ENCODE measurements around the gene DDIT4. TPM values are rescaled to one million over a fixed set of nuclear protein-coding genes. Genes with fewer than 3 reads are reported as not detected.

DDIT4 gene
- total RNA-seq, 1 experiment from 2014 or later = 872 TPM

DNA sequence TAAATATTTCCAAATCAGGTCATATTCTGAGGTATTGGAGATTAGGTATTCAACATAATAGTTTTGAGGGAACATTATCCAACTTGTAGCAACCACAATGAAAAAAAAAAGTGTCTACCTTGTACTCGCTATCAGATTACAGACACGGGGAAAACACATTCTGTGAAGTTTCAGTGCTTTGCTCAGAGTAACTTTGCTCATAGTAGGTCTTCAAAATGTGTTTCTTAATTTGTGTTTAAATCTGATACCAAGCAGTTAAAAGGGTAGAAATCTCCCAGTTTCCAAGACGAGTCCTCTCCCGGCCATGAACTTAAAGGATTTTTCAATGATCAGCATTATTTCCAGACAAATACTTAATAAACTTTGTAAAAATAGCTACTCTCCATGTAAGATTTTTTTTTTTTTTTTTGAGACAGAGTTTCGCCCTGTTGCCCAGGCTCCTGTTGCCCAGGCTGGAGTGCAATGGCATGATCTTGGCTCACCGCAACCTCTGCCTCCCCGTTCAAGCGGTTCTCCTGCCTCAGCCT, 39.2 kb downstream of the DDIT4 start:
- CTCF ChIA-PET = interaction anchor here (1.2 kb wide), 1 partner anchor 12 kb away, joined by 3 read pairs; no protein-coding TSS in a partner anchor
- peaks cover 42% of the 10 kb centered on the region for H3K4me1 Mint-ChIP-seq (ENCODE audit: insufficient read depth, unreplicated experiment)
- no peaks in the 10 kb centered on the region for H3K27me3 Mint-ChIP-seq (ENCODE audit: insufficient read depth, unreplicated experiment)
- TF ChIP-seq, protein P1, sequence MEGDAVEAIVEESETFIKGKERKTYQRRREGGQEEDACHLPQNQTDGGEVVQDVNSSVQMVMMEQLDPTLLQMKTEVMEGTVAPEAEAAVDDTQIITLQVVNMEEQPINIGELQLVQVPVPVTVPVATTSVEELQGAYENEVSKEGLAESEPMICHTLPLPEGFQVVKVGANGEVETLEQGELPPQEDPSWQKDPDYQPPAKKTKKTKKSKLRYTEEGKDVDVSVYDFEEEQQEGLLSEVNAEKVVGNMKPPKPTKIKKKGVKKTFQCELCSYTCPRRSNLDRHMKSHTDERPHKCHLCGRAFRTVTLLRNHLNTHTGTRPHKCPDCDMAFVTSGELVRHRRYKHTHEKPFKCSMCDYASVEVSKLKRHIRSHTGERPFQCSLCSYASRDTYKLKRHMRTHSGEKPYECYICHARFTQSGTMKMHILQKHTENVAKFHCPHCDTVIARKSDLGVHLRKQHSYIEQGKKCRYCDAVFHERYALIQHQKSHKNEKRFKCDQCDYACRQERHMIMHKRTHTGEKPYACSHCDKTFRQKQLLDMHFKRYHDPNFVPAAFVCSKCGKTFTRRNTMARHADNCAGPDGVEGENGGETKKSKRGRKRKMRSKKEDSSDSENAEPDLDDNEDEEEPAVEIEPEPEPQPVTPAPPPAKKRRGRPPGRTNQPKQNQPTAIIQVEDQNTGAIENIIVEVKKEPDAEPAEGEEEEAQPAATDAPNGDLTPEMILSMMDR (IDR thresholded peaks at IDR 0.05; ENCODE audit: unreplicated experiment) = no peak
- no peak overlapping the region for H3K27ac Mint-ChIP-seq (ENCODE audit: low read depth, unreplicated experiment)
- POLR2A ChIA-PET = interaction anchor here (0.8 to 14.5 kb wide), 3 partner anchors 9 to 84 kb away, joined by 3 to 383 read pairs (median 4); partner anchors contain the start of gene DDIT4
- H3K4me3 Mint-ChIP-seq (ENCODE audit: unreplicated experiment) = no peak overlapping the region
- intact Hi-C loops (cut with micrococcal nuclease) = no loop called here
- BruUV-seq (replicated peaks) = no TSS peak
- H3K36me3 Mint-ChIP-seq (ENCODE audit: insufficient read depth, unreplicated experiment) = peaks cover 5% of the 10 kb centered on the region
- H3K9me3 Mint-ChIP-seq (ENCODE audit: unreplicated experiment) = no peaks in the 10 kb centered on the region
- DNase-seq (ENCODE audit: unreplicated experiment) = no peak

DNA sequence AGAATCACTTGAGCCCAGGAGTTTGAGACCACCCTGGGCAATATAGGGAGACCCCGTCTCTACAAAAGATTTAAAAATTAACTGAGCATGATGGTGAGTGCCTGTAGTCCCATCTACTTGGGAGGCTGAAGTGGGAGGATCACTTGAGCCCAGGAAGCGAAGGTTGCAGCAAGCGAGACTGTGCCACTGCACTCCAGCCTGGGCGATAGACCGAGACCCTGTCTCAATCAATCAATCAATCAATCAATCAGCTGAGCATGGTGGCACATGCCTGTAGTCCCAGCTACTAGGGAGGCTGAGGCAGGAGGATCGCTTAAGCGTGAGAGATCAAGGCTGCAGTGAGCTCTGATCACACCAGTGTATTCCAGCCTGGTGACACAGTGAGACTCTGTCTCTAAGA, 40.5 kb downstream of the DDIT4 start:
- Mint-ChIP-seq H3K36me3 (ENCODE audit: insufficient read depth, unreplicated experiment) (peaks cover 12% of the 10 kb centered on the region), H3K9me3 (ENCODE audit: unreplicated experiment) (no peaks in the 10 kb centered on the region), H3K27ac (ENCODE audit: low read depth, unreplicated experiment) (no peak overlapping the region), H3K4me3 (ENCODE audit: unreplicated experiment) (no peak overlapping the region), H3K27me3 (ENCODE audit: insufficient read depth, unreplicated experiment) (no peaks in the 10 kb centered on the region), H3K4me1 (ENCODE audit: insufficient read depth, unreplicated experiment) (peaks cover 43% of the 10 kb centered on the region)
- ChIA-PET CTCF (interaction anchor here (1.2 kb wide), 1 partner anchor 13 kb away, joined by 3 read pairs; no protein-coding TSS in a partner anchor), POLR2A (interaction anchor here (0.6 to 14.5 kb wide), 8 partner anchors 11 to 434 kb away, joined by 3 to 383 read pairs (median 6); partner anchors contain the start of gene DDIT4)
- TF ChIP-seq, protein P1 (IDR thresholded peaks at IDR 0.05; ENCODE audit: unreplicated experiment) = no peak
- no peak for DNase-seq (ENCODE audit: unreplicated experiment)
- intact Hi-C loops (cut with micrococcal nuclease) = no loop called here
- no TSS peak for BruUV-seq (replicated peaks)

DNA sequence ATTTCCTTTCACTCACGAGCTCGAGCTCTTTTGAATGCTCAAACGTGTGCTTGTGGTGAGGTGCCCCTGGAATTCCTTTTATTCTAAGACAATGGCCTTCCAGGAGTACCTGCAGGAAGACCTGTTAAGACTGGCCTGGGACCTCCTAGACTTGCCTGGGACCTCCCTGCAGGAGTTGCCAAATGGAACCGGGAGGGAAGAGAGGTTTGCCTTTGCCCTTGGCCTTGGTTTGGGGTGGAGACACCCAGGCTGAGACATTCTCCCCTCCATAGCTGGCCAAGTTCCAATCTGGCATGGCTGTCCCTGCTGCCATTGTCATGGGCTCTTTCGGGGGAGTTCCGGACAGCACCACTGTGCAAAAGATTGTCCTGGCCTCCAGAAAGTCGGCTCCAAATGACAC, 41.3 kb downstream of the DDIT4 start:
- no TSS peak for BruUV-seq (replicated peaks)
- POLR2A ChIA-PET = interaction anchor here (0.6 to 14.5 kb wide), 18 partner anchors 10 to 435 kb away, joined by 3 to 383 read pairs (median 5); partner anchors contain the start of gene DDIT4
- H3K27ac Mint-ChIP-seq (ENCODE audit: low read depth, unreplicated experiment) = peak overlapping the region; percentile 80
- no peaks in the 10 kb centered on the region for H3K9me3 Mint-ChIP-seq (ENCODE audit: unreplicated experiment)
- H3K36me3 Mint-ChIP-seq (ENCODE audit: insufficient read depth, unreplicated experiment) = peaks cover 8% of the 10 kb centered on the region
- H3K27me3 Mint-ChIP-seq (ENCODE audit: insufficient read depth, unreplicated experiment) = no peaks in the 10 kb centered on the region
- no peak overlapping the region for H3K4me3 Mint-ChIP-seq (ENCODE audit: unreplicated experiment)
- TF ChIP-seq, protein P1 (IDR thresholded peaks at IDR 0.05; ENCODE audit: unreplicated experiment) = no peak
- DNase-seq (ENCODE audit: unreplicated experiment) = peak; percentile 86
- H3K4me1 Mint-ChIP-seq (ENCODE audit: insufficient read depth, unreplicated experiment) = peaks cover 38% of the 10 kb centered on the region
- intact Hi-C loops (cut with micrococcal nuclease) = no loop called here
- CTCF ChIA-PET = interaction anchor here (0.6 to 7.6 kb wide), 4 partner anchors 23 to 532 kb away, joined by 3 to 46 read pairs (median 4); partner anchors contain the start of gene DDIT4

DNA sequence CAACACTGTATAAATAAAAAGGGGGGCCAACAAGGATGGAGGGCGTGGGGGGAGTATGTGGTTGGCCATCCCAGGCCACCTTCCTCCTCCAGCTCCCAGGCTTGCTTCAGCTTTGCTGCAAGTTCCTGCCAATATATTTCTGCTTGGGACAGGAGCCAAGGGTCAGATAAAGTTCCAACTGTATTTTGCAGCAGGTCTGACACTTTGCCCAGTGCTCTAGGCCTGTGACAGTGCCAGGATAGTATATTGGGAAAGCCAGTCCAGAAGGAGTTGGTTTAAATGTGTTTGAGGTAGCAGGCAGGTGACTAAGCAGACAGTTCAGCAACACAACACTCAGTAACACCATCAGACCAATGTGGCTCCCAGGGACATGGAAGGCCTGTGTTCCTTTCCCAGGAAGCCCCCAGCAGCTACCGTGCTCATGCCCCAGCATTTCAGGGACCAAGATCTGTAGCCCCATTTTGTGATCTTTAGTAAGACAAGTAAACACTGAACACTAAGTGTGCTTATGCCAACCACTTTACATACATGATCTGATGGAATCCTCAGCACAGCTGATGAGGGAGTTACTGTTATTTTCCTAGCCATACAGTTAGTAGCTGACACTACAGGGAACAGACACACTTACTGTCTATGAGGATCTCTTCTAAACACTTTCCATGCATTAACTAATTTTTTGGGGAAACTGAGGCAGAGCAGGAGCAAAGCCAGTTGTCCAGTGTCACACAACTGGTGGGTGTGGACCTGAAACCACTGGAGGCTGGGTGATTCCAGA, 42.1 kb downstream of the DDIT4 start:
- BruUV-seq (replicated peaks) = no TSS peak
- no peak overlapping the region for H3K4me3 Mint-ChIP-seq (ENCODE audit: unreplicated experiment)
- H3K27ac Mint-ChIP-seq (ENCODE audit: low read depth, unreplicated experiment) = peak overlapping the region; percentile 80
- CTCF ChIA-PET = interaction anchor here (0.6 to 7.6 kb wide), 6 partner anchors 12 to 93 kb away, joined by 3 to 46 read pairs (median 4); partner anchors contain the start of gene DDIT4
- POLR2A ChIA-PET = interaction anchor here (0.6 to 14.5 kb wide), 19 partner anchors 11 to 100 kb away, joined by 3 to 383 read pairs (median 5); partner anchors contain the start of gene DDIT4
- H3K9me3 Mint-ChIP-seq (ENCODE audit: unreplicated experiment) = no peaks in the 10 kb centered on the region
- H3K27me3 Mint-ChIP-seq (ENCODE audit: insufficient read depth, unreplicated experiment) = no peaks in the 10 kb centered on the region
- intact Hi-C loops (cut with micrococcal nuclease) = no loop called here
- DNase-seq (ENCODE audit: unreplicated experiment) = peak; percentile 97
- H3K36me3 Mint-ChIP-seq (ENCODE audit: insufficient read depth, unreplicated experiment) = peaks cover 7% of the 10 kb centered on the region
- TF ChIP-seq, protein P1 (IDR thresholded peaks at IDR 0.05; ENCODE audit: unreplicated experiment) = no peak
- peaks cover 38% of the 10 kb centered on the region for H3K4me1 Mint-ChIP-seq (ENCODE audit: insufficient read depth, unreplicated experiment)

All from MCF 10A (cell line).